H9 (cell line): ENCODE measurements around the gene BEST1. TPM values are rescaled to one million over a fixed set of nuclear protein-coding genes. Genes with fewer than 3 reads are reported as not detected.

Experiments
- DNase-seq: peaks from one replicate; pipeline ENCODE4 v3.0.0-alpha.2; 2017
- H2AFZ ChIP-seq: one replicate; pipeline ENCODE4 v1.6.1; 2013; ENCODE audit warnings: mild to moderate bottlenecking, low read length, control low read depth, moderate library complexity
- H2AK5ac ChIP-seq: 2 replicates; pipeline ENCODE4 v1.6.1; 2013; ENCODE audit warnings: low read length, control low read depth, mixed read lengths; ENCODE audit not compliant: insufficient read length
- H2BK120ac ChIP-seq: one replicate; pipeline ENCODE4 v1.6.1; 2013; ENCODE audit warnings: low read depth, mild to moderate bottlenecking, low read length, control low read depth, inconsistent platforms; ENCODE audit not compliant: poor library complexity, severe bottlenecking
- H2BK12ac ChIP-seq: 2 replicates; pipeline ENCODE4 v1.6.1; 2013; ENCODE audit warnings: low read length, control low read depth, mixed read lengths, low read depth; ENCODE audit not compliant: insufficient read length
- H2BK15ac ChIP-seq: 2 replicates; pipeline ENCODE4 v1.6.1; 2013; ENCODE audit warnings: low read depth, low read length, control low read depth
- H2BK20ac ChIP-seq: one replicate; pipeline ENCODE4 v1.6.1; 2013; ENCODE audit warnings: low read depth, mild to moderate bottlenecking, low read length, control low read depth, inconsistent platforms; ENCODE audit not compliant: poor library complexity, severe bottlenecking
- H2BK5ac ChIP-seq: 2 replicates; pipeline ENCODE4 v1.6.1; 2013; ENCODE audit warnings: low read length, control low read depth, mixed read lengths; ENCODE audit not compliant: insufficient read length
- H3K14ac ChIP-seq: 2 replicates; pipeline ENCODE4 v1.6.1; 2013; ENCODE audit warnings: low read length, control low read depth; ENCODE audit not compliant: insufficient read depth
- H3K18ac ChIP-seq: 2 replicates; pipeline ENCODE4 v1.6.1; 2013; ENCODE audit warnings: low read depth, mild to moderate bottlenecking, mixed read lengths, low read length, control low read depth; ENCODE audit not compliant: insufficient read length
- H3K23ac ChIP-seq: 2 replicates; pipeline ENCODE4 v1.6.1; 2013; ENCODE audit warnings: low read length, control low read depth, mixed read lengths, low read depth; ENCODE audit not compliant: insufficient read length
- H3K23me2 ChIP-seq: 2 replicates; pipeline ENCODE4 v1.6.1; 2013; ENCODE audit warnings: low read depth, mild to moderate bottlenecking, mixed read lengths, low read length, control low read depth; ENCODE audit not compliant: insufficient read length, poor library complexity, severe bottlenecking
- H3K27ac ChIP-seq: 2 replicates; pipeline ENCODE4 v1.5.1; 2013; ENCODE audit warnings: low read length, control low read depth, mixed read lengths, low read depth; ENCODE audit not compliant: insufficient read length
- H3K27me3 ChIP-seq: 2 replicates; pipeline ENCODE4 v1.6.1; 2013; ENCODE audit warnings: low read length, control low read depth, inconsistent platforms; ENCODE audit not compliant: insufficient read depth
- H3K4ac ChIP-seq: 2 replicates; pipeline ENCODE4 v1.6.1; 2013; ENCODE audit warnings: low read depth, mild to moderate bottlenecking, control low read depth, inconsistent platforms, low read length, moderate library complexity
- H3K4me1 ChIP-seq: 2 replicates; pipeline ENCODE4 v1.6.1; 2013; ENCODE audit warnings: low read length, control low read depth, inconsistent platforms; ENCODE audit not compliant: insufficient read depth
- H3K4me2 ChIP-seq: 2 replicates; pipeline ENCODE4 v1.6.1; 2013; ENCODE audit warnings: low read length, control low read depth, mixed read lengths; ENCODE audit not compliant: insufficient read length, insufficient read depth
- H3K56ac ChIP-seq: 2 replicates; pipeline ENCODE4 v1.6.1; 2013; ENCODE audit warnings: low read depth, mild to moderate bottlenecking, mixed read lengths, low read length, control low read depth; ENCODE audit not compliant: insufficient read length
- H3K79me1 ChIP-seq: 2 replicates; pipeline ENCODE4 v1.6.1; 2013; ENCODE audit warnings: low read depth, mild to moderate bottlenecking, moderate library complexity, low read length, control low read depth, inconsistent platforms; ENCODE audit not compliant: insufficient read depth, poor library complexity, severe bottlenecking
- H3K79me2 ChIP-seq: 2 replicates; pipeline ENCODE4 v1.6.1; 2013; ENCODE audit warnings: low read length, control low read depth, inconsistent platforms; ENCODE audit not compliant: insufficient read depth
- H3K9ac ChIP-seq: 2 replicates; pipeline ENCODE4 v1.6.1; 2013; ENCODE audit warnings: low read length, control low read depth, mixed read lengths; ENCODE audit not compliant: insufficient read length; ENCODE audit errors: extremely low read depth
- H3K9me3 ChIP-seq: one replicate; pipeline ENCODE4 v1.6.1; 2013; ENCODE audit warnings: low read depth, low read length, inconsistent platforms; ENCODE audit not compliant: control insufficient read depth
- H3T11ph ChIP-seq: one replicate; pipeline ENCODE4 v1.6.1; 2013; ENCODE audit warnings: mild to moderate bottlenecking, low read length, control low read depth, inconsistent platforms
- H4K20me1 ChIP-seq: one replicate; pipeline ENCODE4 v1.6.1; 2013; ENCODE audit not compliant: control insufficient read depth, insufficient read length, insufficient read depth
- H4K5ac ChIP-seq: 2 replicates; pipeline ENCODE4 v1.6.1; 2013; ENCODE audit warnings: low read depth, mild to moderate bottlenecking, mixed read lengths, low read length, control low read depth; ENCODE audit not compliant: insufficient read length
- H4K8ac ChIP-seq: replicated peaks from 2 replicates; pipeline ENCODE4 v1.6.1; 2013; ENCODE audit warnings: low read length, control low read depth, mixed read lengths, low read depth; ENCODE audit not compliant: insufficient read length
- H4K91ac ChIP-seq: 2 replicates; pipeline ENCODE4 v1.6.1; 2013; ENCODE audit warnings: low read depth, mild to moderate bottlenecking, moderate library complexity, mixed read lengths, low read length, control low read depth; ENCODE audit not compliant: insufficient read length
- H3K27ac Mint-ChIP-seq, 3 experiments: 2 replicates in 2 of 3; 3 replicates in 1 of 3; pipeline ENCODE4 v1.8.0; 2020 to 2021; ENCODE audit warnings: mixed read lengths in 3 of 3, mild to moderate bottlenecking in 1 of 3, moderate library complexity in 1 of 3
- H3K27me3 Mint-ChIP-seq: 2 replicates; pipeline ENCODE4 v1.8.0; 2021; ENCODE audit warnings: low read depth, mild to moderate bottlenecking, moderate library complexity, mixed read lengths
- H3K36me3 Mint-ChIP-seq, 3 experiments: 2 replicates in 2 of 3; 3 replicates in 1 of 3; pipeline ENCODE4 v1.8.0; 2020 to 2021; ENCODE audit warnings: low read depth in 3 of 3, mixed read lengths in 3 of 3; ENCODE audit not compliant: insufficient read depth in 1 of 3
- H3K4me1 Mint-ChIP-seq, 2 experiments: 2 replicates each; pipeline ENCODE4 v1.8.0; 2020; ENCODE audit warnings: mixed read lengths in 2 of 2
- H3K4me3 Mint-ChIP-seq, 2 experiments: 2 replicates in 1 of 2; 3 replicates in 1 of 2; pipeline ENCODE4 v1.8.0; 2020 to 2021; ENCODE audit warnings: mild to moderate bottlenecking in 2 of 2, mixed read lengths in 2 of 2, moderate library complexity in 1 of 2
- H3K9me3 Mint-ChIP-seq, 2 experiments: 2 replicates in 1 of 2; 3 replicates in 1 of 2; pipeline ENCODE4 v1.8.0; 2020; ENCODE audit warnings: mild to moderate bottlenecking in 2 of 2, mixed read lengths in 2 of 2, moderate library complexity in 1 of 2
- WGBS: extraction: QIAGEN DNeasy Blood & Tissue Kit; methylation state at CpG from one replicate; pipeline ENCODE4 v1.1.7; 2013; ENCODE audit warnings: missing lambda C conversion rate, low lambda C conversion rate, mixed read lengths; ENCODE audit not compliant: insufficient read length; ENCODE audit errors: extremely low coverage; 5-methylcytosine and 5-hydroxymethylcytosine counted together
- total RNA-seq: library from RNA; stranded (reverse); gene quantifications from 2 replicates; pipeline ENCODE4 v1.2.1, GENCODE V29; 2021
- TF ChIP-seq, protein P1 (sequence below): fragments of 200-600 bp; sonication (generic); conservative IDR thresholded peaks from 3 replicates; pipeline ENCODE4 v1.8.0; 2021; ENCODE audit warnings: antibody characterized with exemption, mild to moderate bottlenecking

BEST1 gene
- total RNA-seq, 1 experiment from 2014 or later = 0.24 TPM

DNA sequence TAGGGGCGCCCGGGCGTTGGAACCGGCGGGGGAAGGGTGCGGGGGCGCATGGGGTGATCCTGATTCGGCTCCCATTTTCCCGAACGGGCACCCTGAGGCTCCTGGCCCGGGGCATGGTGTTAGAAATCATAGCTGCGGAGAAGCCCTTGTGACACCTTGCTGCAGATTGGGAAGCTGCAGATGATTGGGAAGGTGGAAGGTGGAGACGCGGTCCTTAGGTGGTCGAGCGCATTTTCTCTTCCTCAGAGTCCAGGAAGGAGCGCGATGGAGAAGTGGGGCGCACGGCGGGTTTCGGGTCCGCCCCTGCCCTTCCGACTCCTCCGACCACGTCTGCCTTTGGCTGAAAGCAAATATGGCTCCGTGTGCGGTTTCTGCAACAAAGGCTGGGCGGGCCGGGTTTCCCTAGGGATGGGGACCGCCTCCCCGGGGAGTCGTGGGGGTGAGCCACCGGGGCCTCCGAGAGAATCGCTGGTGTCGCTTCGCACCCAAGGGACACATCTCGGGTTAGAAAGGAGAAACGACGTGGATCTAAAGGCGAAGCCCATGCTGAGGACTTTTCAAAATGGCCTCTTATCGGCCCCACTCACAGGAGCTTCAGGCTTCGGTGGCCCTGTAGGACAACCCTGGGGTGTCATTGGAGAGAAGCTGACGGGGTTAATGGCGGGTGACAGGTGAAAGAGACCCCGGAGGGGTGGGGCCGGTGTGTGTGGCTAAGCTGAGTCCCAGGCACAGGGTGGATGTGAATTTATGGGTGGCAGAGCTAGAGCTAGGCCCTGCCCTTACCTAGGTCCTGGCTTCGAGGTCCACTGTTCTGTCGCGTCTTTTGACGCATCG, 18.0 kb downstream of the BEST1 start:
- peak overlapping the region; percentile 91 to 94 for H3K4me3 Mint-ChIP-seq
- peaks cover 1% of the 10 kb centered on the region; the same call in 1 of the 2 replicates for H3K27me3 Mint-ChIP-seq
- peak overlapping the region; percentile 78 for H3T11ph ChIP-seq
- peak overlapping the region; percentile 99 for H3K14ac ChIP-seq
- no peak overlapping the region for H2BK20ac ChIP-seq
- peak overlapping the region; percentile 93 for H4K5ac ChIP-seq
- peak overlapping the region; percentile 69 for H2BK12ac ChIP-seq
- TF ChIP-seq, protein P1, sequence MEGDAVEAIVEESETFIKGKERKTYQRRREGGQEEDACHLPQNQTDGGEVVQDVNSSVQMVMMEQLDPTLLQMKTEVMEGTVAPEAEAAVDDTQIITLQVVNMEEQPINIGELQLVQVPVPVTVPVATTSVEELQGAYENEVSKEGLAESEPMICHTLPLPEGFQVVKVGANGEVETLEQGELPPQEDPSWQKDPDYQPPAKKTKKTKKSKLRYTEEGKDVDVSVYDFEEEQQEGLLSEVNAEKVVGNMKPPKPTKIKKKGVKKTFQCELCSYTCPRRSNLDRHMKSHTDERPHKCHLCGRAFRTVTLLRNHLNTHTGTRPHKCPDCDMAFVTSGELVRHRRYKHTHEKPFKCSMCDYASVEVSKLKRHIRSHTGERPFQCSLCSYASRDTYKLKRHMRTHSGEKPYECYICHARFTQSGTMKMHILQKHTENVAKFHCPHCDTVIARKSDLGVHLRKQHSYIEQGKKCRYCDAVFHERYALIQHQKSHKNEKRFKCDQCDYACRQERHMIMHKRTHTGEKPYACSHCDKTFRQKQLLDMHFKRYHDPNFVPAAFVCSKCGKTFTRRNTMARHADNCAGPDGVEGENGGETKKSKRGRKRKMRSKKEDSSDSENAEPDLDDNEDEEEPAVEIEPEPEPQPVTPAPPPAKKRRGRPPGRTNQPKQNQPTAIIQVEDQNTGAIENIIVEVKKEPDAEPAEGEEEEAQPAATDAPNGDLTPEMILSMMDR = no peak
- no peak overlapping the region for H2AFZ ChIP-seq
- peaks cover 12% of the 10 kb centered on the region; the same call in 1 of the 2 replicates for H3K4me1 ChIP-seq
- no peaks in the 10 kb centered on the region for H3K9me3 Mint-ChIP-seq
- no CpG with 5 or more reads among the region's 53 CpGs for WGBS
- peak overlapping the region; percentile 97 for H3K9ac ChIP-seq
- H4K20me1 ChIP-seq = no peaks in the 10 kb centered on the region
- no peak overlapping the region for H3K23ac ChIP-seq
- no peak for DNase-seq
- H3K4me2 ChIP-seq = peak overlapping the region; percentile 89
- peak overlapping the region; percentile 67 for H2AK5ac ChIP-seq
- peak overlapping the region; percentile 99 for H3K18ac ChIP-seq
- no peaks in the 10 kb centered on the region for H3K9me3 ChIP-seq
- no peaks in the 10 kb centered on the region for H3K27me3 ChIP-seq
- H4K8ac ChIP-seq = no peak overlapping the region
- peaks cover 14% of the 10 kb centered on the region for H3K79me2 ChIP-seq
- H3K4ac ChIP-seq = peak overlapping the region; percentile 94
- H3K79me1 ChIP-seq = peaks cover 4% of the 10 kb centered on the region
- peak overlapping the region; percentile 74 for H2BK5ac ChIP-seq
- peak overlapping the region; percentile 94 for H4K91ac ChIP-seq
- 0 out of 2 replicates have a peak overlapping the region, but pooled peaks have one; percentile 27 for H2BK15ac ChIP-seq
- H2BK120ac ChIP-seq = peak overlapping the region; percentile 85
- H3K23me2 ChIP-seq = peaks cover 16% of the 10 kb centered on the region
- peak overlapping the region; percentile 67 for H3K56ac ChIP-seq
- peak overlapping the region; percentile 68 for H3K27ac ChIP-seq
- peaks cover 39 to 50% of the 10 kb centered on the region in 2 experiments for H3K4me1 Mint-ChIP-seq
- peaks cover 29 to 39% (median 37%) of the 10 kb centered on the region in 3 experiments; a peak in 6 of 7 replicates for H3K36me3 Mint-ChIP-seq
- H3K27ac Mint-ChIP-seq = peak overlapping the region; percentile 95 to 98 (median 96)
